GM06990 (cell line): ENCODE measurements around the gene GRIP2.

ENCODE experiments used
- DNase-seq: peaks from one replicate; pipeline ENCODE4 v3.0.0-alpha.2; 2011; ENCODE audit not compliant: insufficient read length; ENCODE audit errors: extremely low read depth
- H3K27me3 ChIP-seq: replicated peaks from 2 replicates; pipeline ENCODE4 v1.6.0; 2011; ENCODE audit warnings: low read length; ENCODE audit not compliant: control insufficient read depth, insufficient read depth
- H3K36me3 ChIP-seq: 2 replicates; pipeline ENCODE4 v1.5.1; 2011; ENCODE audit warnings: low read length; ENCODE audit not compliant: control insufficient read depth, insufficient read depth
- H3K4me3 ChIP-seq: replicated peaks from 2 replicates; pipeline ENCODE4 v1.5.1; 2011; ENCODE audit warnings: low read depth, mild to moderate bottlenecking, control low read depth, low read length
- CTCF ChIP-seq: IDR thresholded peaks from 2 replicates; pipeline ENCODE4 v1.5.1; 2011; ENCODE audit warnings: low read length, control low read depth, mild to moderate bottlenecking, inconsistent platforms; ENCODE audit not compliant: insufficient read depth, poor library complexity, severe bottlenecking

The GRIP2 gene

GRCh38 chr3:14540821-14541385, 761 bp upstream of the GRIP2 start:
- no peak for TF ChIP-seq CTCF
- peaks cover 3% of the 10 kb centered on the region for H3K27me3 ChIP-seq
- H3K4me3 ChIP-seq: no peak overlapping the region
- no peaks in the 10 kb centered on the region for H3K36me3 ChIP-seq
- no peak for DNase-seq

GRCh38 chr3:14539384-14539741, 779 bp downstream of the GRIP2 start:
- Histone ChIP-seq H3K4me3 (no peak overlapping the region), H3K27me3 (peaks cover 3% of the 10 kb centered on the region), H3K36me3 (no peaks in the 10 kb centered on the region)
- no peak for TF ChIP-seq CTCF
- no peak for DNase-seq

- Histone ChIP-seq H3K27me3 (peaks cover 3% of the 10 kb centered on the region; the same call in 1 of the 2 replicates), H3K4me3 (no peak overlapping the region), H3K36me3 (no peaks in the 10 kb centered on the region)
- TF ChIP-seq CTCF: no peak
- DNase-seq: no peak
Measured at GRCh38 chr3:14538451-14539088, 1.6 kb downstream of the GRIP2 start.

- H3K36me3 ChIP-seq: no peaks in the 10 kb centered on the region
- TF ChIP-seq CTCF: no peak
- H3K4me3 ChIP-seq: no peak overlapping the region
- H3K27me3 ChIP-seq: peaks cover 1% of the 10 kb centered on the region; the same call in 1 of the 2 replicates
- no peak for DNase-seq
Measured at GRCh38 chr3:14537590-14538450, 2.3 kb downstream of the GRIP2 start.

- Histone ChIP-seq H3K27me3 (peaks cover 1% of the 10 kb centered on the region; the same call in 1 of the 2 replicates), H3K36me3 (no peaks in the 10 kb centered on the region), H3K4me3 (no peak overlapping the region)
- no peak for DNase-seq
- TF ChIP-seq CTCF: no peak
Measured at GRCh38 chr3:14536837-14537589, 3.1 kb downstream of the GRIP2 start.
